ENCODE measurements around the gene CSN3.
"Not testable (repeated sequence)": the region's sequence is repeated elsewhere in the genome, so short reads cannot be mapped to it uniquely, and the experiment has no call there.

DNA sequence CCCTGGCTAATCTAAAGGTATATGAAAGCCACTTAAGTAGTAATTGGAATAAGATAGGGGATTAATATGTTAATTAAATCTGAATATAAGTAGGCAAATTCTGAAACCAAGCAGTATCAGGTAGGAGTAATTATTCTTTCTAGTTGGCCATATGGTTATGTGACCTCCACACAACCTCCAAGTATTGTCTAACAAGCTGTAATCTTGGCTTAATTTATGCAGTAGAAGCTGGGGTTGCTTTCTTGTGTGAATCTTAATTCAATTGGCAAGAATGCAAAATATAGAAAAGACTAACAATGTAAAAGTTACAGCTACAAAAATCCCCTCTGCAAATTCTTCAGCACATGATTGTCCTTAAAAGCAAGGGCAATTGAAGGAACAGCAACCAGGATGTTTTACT, 26.3 kb upstream of the CSN3 start:
- not testable (repeated sequence) for TF ChIP-seq EZH2phosphoT487 (IDR thresholded peaks at IDR 0.05; ENCODE audit: borderline replicate concordance, low read depth, low read length)
- TF ChIP-seq, protein P1, sequence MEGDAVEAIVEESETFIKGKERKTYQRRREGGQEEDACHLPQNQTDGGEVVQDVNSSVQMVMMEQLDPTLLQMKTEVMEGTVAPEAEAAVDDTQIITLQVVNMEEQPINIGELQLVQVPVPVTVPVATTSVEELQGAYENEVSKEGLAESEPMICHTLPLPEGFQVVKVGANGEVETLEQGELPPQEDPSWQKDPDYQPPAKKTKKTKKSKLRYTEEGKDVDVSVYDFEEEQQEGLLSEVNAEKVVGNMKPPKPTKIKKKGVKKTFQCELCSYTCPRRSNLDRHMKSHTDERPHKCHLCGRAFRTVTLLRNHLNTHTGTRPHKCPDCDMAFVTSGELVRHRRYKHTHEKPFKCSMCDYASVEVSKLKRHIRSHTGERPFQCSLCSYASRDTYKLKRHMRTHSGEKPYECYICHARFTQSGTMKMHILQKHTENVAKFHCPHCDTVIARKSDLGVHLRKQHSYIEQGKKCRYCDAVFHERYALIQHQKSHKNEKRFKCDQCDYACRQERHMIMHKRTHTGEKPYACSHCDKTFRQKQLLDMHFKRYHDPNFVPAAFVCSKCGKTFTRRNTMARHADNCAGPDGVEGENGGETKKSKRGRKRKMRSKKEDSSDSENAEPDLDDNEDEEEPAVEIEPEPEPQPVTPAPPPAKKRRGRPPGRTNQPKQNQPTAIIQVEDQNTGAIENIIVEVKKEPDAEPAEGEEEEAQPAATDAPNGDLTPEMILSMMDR (conservative IDR thresholded peaks at IDR 0.05; ENCODE audit: low read length) = not testable (repeated sequence)
